ENCODE measurements around the gene DGLUCY. TPM values are rescaled to one million over a fixed set of nuclear protein-coding genes. Genes with fewer than 3 reads are reported as not detected.

DGLUCY gene
- total and polyA plus RNA-seq, 2 of the 8 experiments (the other 6 are each of a cell fraction or from before 2014, with no cell fraction given), result 24.9 to 31.8 TPM

- no peak for TF ChIP-seq CTCF (IDR thresholded peaks at IDR 0.05; ENCODE audit: control extremely low read depth in 1 of 3, insufficient read depth in 1 of 3, low read depth in 1 of 3, low read length in 3 of 3)
Observed at GRCh38 chr14:91232603-91233002, 118.7 kb downstream of the DGLUCY start (continued).
